ENCODE results near the gene FHIT.

Gene FHIT

GRCh38 chr3:60652829-60653228, 598.4 kb downstream of the FHIT start:
- no peak for DNase-seq

- DNase-seq, result no peak
Observed at GRCh38 chr3:60651799-60652198, 599.5 kb downstream of the FHIT start.

GRCh38 chr3:60650171-60650570, 601.1 kb downstream of the FHIT start:
- no peak for DNase-seq

- no peak for DNase-seq
Observed at GRCh38 chr3:60645801-60646200, 605.5 kb downstream of the FHIT start.

- DNase-seq, result no peak
Observed at GRCh38 chr3:60643831-60644230, 607.4 kb downstream of the FHIT start.

- no peak for DNase-seq
Observed at GRCh38 chr3:60641354-60641753, 609.9 kb downstream of the FHIT start.

- DNase-seq, result no peak
Observed at GRCh38 chr3:60636846-60637245, 614.4 kb downstream of the FHIT start.

- no peak for DNase-seq
Observed at GRCh38 chr3:60633644-60634043, 617.6 kb downstream of the FHIT start.

- DNase-seq, result no peak
Observed at GRCh38 chr3:60631509-60631908, 619.7 kb downstream of the FHIT start.

GRCh38 chr3:60630953-60631352, 620.3 kb downstream of the FHIT start:
- no peak for DNase-seq

- DNase-seq, result no peak
Observed at GRCh38 chr3:60629816-60630215, 621.4 kb downstream of the FHIT start.

GRCh38 chr3:60622349-60622748, 628.9 kb downstream of the FHIT start:
- no peak for DNase-seq

GRCh38 chr3:60617188-60617587, 634.1 kb downstream of the FHIT start:
- DNase-seq, result no peak

GRCh38 chr3:60613769-60614303, 637.4 kb downstream of the FHIT start:
- no peak for DNase-seq

GRCh38 chr3:60610441-60611112, 640.7 kb downstream of the FHIT start:
- no peak for DNase-seq

- DNase-seq, result no peak
Observed at GRCh38 chr3:60609446-60609845, 641.8 kb downstream of the FHIT start.

- no peak for DNase-seq
Observed at GRCh38 chr3:60603860-60604259, 647.4 kb downstream of the FHIT start.

- DNase-seq, result peak in 1 of 56 donors; percentile 2
Observed at GRCh38 chr3:60600848-60601247, 650.4 kb downstream of the FHIT start.

- no peak for DNase-seq
Observed at GRCh38 chr3:60599586-60599985, 651.7 kb downstream of the FHIT start.

GRCh38 chr3:60598671-60599070, 652.6 kb downstream of the FHIT start:
- no peak for DNase-seq

- peak in 4 of 56 donors; percentile 3 to 14 (median 9) for DNase-seq
Observed at GRCh38 chr3:60594025-60594424, 657.2 kb downstream of the FHIT start.

GRCh38 chr3:60591267-60591666, 660.0 kb downstream of the FHIT start:
- DNase-seq, result no peak

- DNase-seq, result peak in 12 of 56 donors; percentile 1 to 48 (median 18)
Observed at GRCh38 chr3:60588806-60589205, 662.4 kb downstream of the FHIT start.

- DNase-seq, result no peak
Observed at GRCh38 chr3:60585918-60586317, 665.3 kb downstream of the FHIT start.
